Right lobe of liver (tissue), 6 donors: ENCODE data around the gene TRMT61A. TPM values are rescaled to one million over a fixed set of nuclear protein-coding genes. Genes with fewer than 3 reads are reported as not detected.
A peak's percentile ranks its signal among the peaks of the same experiment; 100 is the strongest.

Experiments used
- ATAC-seq, 4 donors: fragments of 200-7000 bp; cut with Tn5 transposase; one replicate each; pipeline ENCODE4 v1.9.1; 2020; ENCODE audit warnings: mild to moderate bottlenecking in 4 of 4, moderate library complexity in 4 of 4
- DNase-seq, 3 donors: peaks; one replicate each; pipeline ENCODE4 v3.0.0-alpha.2; 2020
- H3K27ac ChIP-seq, 3 donors: fragments of 200-600 bp; one replicate each; pipeline ENCODE4 v1.8.0; 2022
- H3K27me3 ChIP-seq, 2 donors: fragments of 200-600 bp; one replicate each; pipeline ENCODE4 v1.8.0; 2022
- H3K36me3 ChIP-seq, 4 donors: fragments of 200-600 bp; sonication (generic) in 1 of 4; one replicate each; pipeline versions ENCODE4 v1.5.1 to v1.8.0; 2017 to 2022; ENCODE audit warnings: control low read depth in 1 of 4
- H3K4me1 ChIP-seq, 4 donors: fragments of 200-600 bp; sonication (generic) in 1 of 4; one replicate each; pipeline versions ENCODE4 v1.5.1 to v1.8.0; 2017 to 2022; ENCODE audit warnings: control low read depth in 1 of 4
- H3K4me3 ChIP-seq, 3 donors: fragments of 200-600 bp; one replicate each; pipeline ENCODE4 v1.8.0; 2022
- H3K9me3 ChIP-seq, 4 donors: fragments of 200-600 bp; sonication (generic) in 1 of 4; one replicate each; pipeline versions ENCODE4 v1.5.1 to v1.8.0; 2017 to 2022; ENCODE audit warnings: control low read depth in 1 of 4
- CTCF ChIP-seq, 4 donors: fragments of 200-600 bp in 3 of 4; fragments of 450-650 bp in 1 of 4; IDR thresholded peaks; one replicate each; pipeline versions ENCODE4 v1.5.1 to v1.8.0; 2016 to 2022; ENCODE audit warnings: antibody characterized with exemption in 4 of 4, mild to moderate bottlenecking in 2 of 4
- POLR2A ChIP-seq: fragments of 450-650 bp; IDR thresholded peaks from one replicate; pipeline ENCODE4 v1.6.1; 2017; ENCODE audit warnings: antibody characterized with exemption, mild to moderate bottlenecking
- WGBS: methylation state at CpG from one replicate; pipeline ENCODE4 v1.1.6; 2018; ENCODE audit warnings: low coverage, low lambda C conversion rate; ENCODE audit not compliant: insufficient coverage; ENCODE audit errors: missing lambda C conversion rate; 5-methylcytosine and 5-hydroxymethylcytosine counted together
- intact Hi-C, 2 donors: fragments of 100-400 bp; cut with DNase I; formaldehyde crosslinking; loops; one replicate each; pipeline versions ENCODE4 v1.11.2 to v1.14.1; 2022
- total RNA-seq, 6 experiments: library from RNA; depleted of rRNA in 2 of 6; stranded (reverse); fragments of >200 nt in 2 of 6; fragmentation: NEBNext Ultra II Directional in 3 of 6; extraction: Animal tissue kit (Norgen Biotek cat#: 25700) in 3 of 6; gene quantifications; one replicate each; pipeline versions ENCODE4 v1.1.0 to v1.2.4, GENCODE V29; 2016 to 2023
- donor health status: DM: no; HTN: yes; CAD: no.
- donor health status: DM: no; HTN: no; CAD: no.
- donor health status: DM: no; HTN: no; CAD: no.
- donor health status: DM: no; HTN: yes; CAD: no.
- donor health status: DM: no; HTN: yes; CAD: no.

Gene TRMT61A
- total RNA-seq, 6 experiments from 2014 or later = 3.8 to 12.1 (median 4.8) TPM

- intact Hi-C loops = no loop called here
- H3K36me3 ChIP-seq = no peaks in the 10 kb centered on the region
- TF ChIP-seq CTCF (IDR thresholded peaks at IDR 0.05) = no peak
- no peak for TF ChIP-seq POLR2A
- H3K4me1 ChIP-seq = no peaks in the 10 kb centered on the region
- H3K9me3 ChIP-seq = no peaks in the 10 kb centered on the region
- no peak overlapping the region for H3K4me3 ChIP-seq
- DNase-seq = no peak
- WGBS = 59% methylated on average over 23 of the region's 28 CpGs
- peak in 1 of 4 donors; percentile 11 for ATAC-seq
- no peaks in the 10 kb centered on the region for H3K27me3 ChIP-seq
- no peak overlapping the region for H3K27ac ChIP-seq
These were observed 10.2 kb downstream of the TRMT61A start for GRCh38 chr14:103539056-103539825.

GRCh38 chr14:103540821-103541708, 12.1 kb downstream of the TRMT61A start:
- H3K4me1 ChIP-seq = no peaks in the 10 kb centered on the region
- ATAC-seq (no peak), DNase-seq (peak in 1 of 3 donors; percentile 16)
- no peaks in the 10 kb centered on the region for H3K36me3 ChIP-seq
- no peaks in the 10 kb centered on the region for H3K27me3 ChIP-seq
- intact Hi-C loops = loop anchor here in 1 of 2 donors (10.0 kb wide), 1 partner anchor 46 kb away; no protein-coding TSS in a partner anchor
- no peaks in the 10 kb centered on the region for H3K9me3 ChIP-seq
- no peak overlapping the region for H3K4me3 ChIP-seq
- no peak overlapping the region for H3K27ac ChIP-seq
- TF ChIP-seq CTCF (IDR thresholded peaks at IDR 0.05) (no peak), POLR2A (no peak)
- WGBS = 67% methylated on average over 1 of the region's 17 CpGs

GRCh38 chr14:103541709-103542604, 13.0 kb downstream of the TRMT61A start:
- intact Hi-C loops = loop anchor here in 1 of 2 donors (10.0 kb wide), 1 partner anchor 47 kb away; no protein-coding TSS in a partner anchor
- no peak for ATAC-seq
- H3K27ac ChIP-seq = no peak overlapping the region

More at GRCh38 chr14:103541709-103542604, 13.0 kb downstream of the TRMT61A start:
- Histone ChIP-seq H3K27me3 (no peaks in the 10 kb centered on the region), H3K4me3 (no peak overlapping the region), H3K36me3 (no peaks in the 10 kb centered on the region), H3K9me3 (no peaks in the 10 kb centered on the region), H3K4me1 (no peaks in the 10 kb centered on the region)
- peak in 1 of 3 donors; percentile 17 for DNase-seq
- TF ChIP-seq POLR2A (no peak), CTCF (IDR thresholded peaks at IDR 0.05) (no peak)
- 20% methylated on average over 1 of the region's 33 CpGs for WGBS
